Measurements from ENCODE around the gene CNPY2. TPM values are rescaled to one million over a fixed set of nuclear protein-coding genes. Genes with fewer than 3 reads are reported as not detected.

CNPY2 gene
- total and polyA plus RNA-seq, 7 donors = 28.2 to 103 (median 60.1) TPM

DNA sequence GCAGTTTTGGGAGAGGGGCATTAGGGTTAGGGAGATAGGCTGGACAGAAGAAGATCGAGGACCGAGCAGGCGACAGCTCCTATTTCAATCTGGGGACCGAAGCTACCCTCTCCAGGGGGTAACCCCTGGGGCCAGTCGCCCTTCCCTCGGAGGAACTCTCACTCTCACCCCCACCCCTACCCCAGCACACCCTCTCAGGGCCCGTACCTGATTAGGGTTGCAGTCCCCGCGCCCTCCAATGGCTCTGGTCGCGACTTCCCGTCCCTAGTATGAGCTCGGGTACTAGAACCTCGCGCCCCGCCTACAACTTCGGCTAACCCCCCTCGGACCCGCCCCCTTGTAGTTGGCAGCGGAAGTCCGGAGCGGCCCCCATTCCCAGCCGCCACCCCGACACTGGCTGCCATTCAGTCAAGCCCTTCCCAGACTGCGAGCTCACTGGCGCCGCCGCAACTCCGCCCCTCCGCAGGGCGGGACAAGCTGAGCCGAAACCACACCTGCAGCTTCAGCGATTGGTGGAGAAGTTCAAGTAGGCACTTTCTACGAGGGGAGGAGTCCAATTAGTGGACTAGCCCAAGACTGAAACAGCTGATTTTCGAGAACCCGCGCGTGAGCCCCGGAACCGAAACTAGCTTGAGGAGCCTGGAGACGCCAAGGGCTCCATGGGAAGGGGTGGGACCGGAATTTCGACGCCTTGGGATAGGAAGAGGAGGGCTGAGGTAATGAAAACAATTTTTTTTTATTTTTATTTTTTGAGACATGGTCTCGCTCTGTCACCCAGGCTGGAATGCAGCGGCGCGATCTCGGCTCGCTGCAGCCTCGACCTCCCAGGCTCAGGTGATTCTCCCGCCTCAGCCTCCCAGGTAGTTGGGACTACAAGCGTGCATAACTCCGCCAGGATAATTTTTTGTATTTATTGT lies 44.3 kb upstream of the CNPY2 start, which contains the start of gene STAT2:
TSS of gene STAT2 (minus strand) at position 257 of the 917 bp plus-strand sequence. CDS start 3,536 bp downstream, outside the sequence.
- H3K9me3 ChIP-seq = no peaks in the 10 kb centered on the region
- peak in 2 of 4 donors; percentile 23 to 57 for TF ChIP-seq EP300 (IDR thresholded peaks at IDR 0.05)
- peak; percentile 61 to 82 for TF ChIP-seq POLR2A (IDR thresholded peaks at IDR 0.05)
- TF ChIP-seq, protein P1, sequence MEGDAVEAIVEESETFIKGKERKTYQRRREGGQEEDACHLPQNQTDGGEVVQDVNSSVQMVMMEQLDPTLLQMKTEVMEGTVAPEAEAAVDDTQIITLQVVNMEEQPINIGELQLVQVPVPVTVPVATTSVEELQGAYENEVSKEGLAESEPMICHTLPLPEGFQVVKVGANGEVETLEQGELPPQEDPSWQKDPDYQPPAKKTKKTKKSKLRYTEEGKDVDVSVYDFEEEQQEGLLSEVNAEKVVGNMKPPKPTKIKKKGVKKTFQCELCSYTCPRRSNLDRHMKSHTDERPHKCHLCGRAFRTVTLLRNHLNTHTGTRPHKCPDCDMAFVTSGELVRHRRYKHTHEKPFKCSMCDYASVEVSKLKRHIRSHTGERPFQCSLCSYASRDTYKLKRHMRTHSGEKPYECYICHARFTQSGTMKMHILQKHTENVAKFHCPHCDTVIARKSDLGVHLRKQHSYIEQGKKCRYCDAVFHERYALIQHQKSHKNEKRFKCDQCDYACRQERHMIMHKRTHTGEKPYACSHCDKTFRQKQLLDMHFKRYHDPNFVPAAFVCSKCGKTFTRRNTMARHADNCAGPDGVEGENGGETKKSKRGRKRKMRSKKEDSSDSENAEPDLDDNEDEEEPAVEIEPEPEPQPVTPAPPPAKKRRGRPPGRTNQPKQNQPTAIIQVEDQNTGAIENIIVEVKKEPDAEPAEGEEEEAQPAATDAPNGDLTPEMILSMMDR (IDR thresholded peaks at IDR 0.05) = peak in 1 of 4 experiments; percentile 13
- peak; percentile 40 to 83 (median 76) for TF ChIP-seq POLR2AphosphoS5 (IDR thresholded peaks at IDR 0.05)
- intact Hi-C loops (cut with DNase I) = loop anchor here (1.0 to 2.0 kb wide), 2 partner anchors 89 to 105 kb away; partner anchors contain the start of gene TIMELESS

DNA sequence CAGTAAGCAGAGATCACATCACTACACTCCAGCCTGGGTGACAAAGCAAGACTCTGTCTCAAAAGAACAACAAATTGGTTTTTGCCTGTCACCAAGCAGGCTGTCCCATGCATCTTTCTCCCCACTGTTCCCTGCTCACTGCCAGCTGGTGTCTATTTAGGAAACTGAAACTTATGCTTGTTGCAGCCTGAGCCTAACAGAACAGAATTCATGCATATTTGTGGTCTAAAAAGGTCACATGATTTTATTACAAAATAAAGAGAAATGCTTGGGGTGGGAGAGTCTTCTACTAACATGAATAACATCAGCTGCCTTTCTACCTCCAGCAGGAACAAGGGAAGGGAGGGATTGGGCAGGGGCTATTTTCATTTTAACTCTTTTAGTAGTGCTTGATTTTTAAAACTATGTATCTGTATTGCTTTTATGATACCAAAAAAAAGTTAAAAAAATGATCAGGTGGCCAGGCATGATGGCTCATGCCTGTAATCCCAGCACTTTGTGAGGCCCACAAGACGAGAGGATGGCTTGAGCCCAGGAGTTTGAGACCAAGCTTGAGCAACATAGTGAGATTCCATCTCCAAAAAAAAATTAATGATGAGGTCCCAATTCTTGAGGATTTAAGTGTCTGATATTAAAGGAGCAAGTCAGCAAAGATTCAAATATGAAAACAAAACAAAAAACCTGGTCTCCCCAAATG lies 43.2 kb upstream of the CNPY2 start:
- peaks cover 0 to 23% (median 18%) of the 10 kb centered on the region in 4 donors for H3K4me1 ChIP-seq
- DNase-seq = peak; percentile 66
- H3K4me3 ChIP-seq = peak overlapping the region; percentile 64 to 91 (median 78)
- TF ChIP-seq EP300 (IDR thresholded peaks at IDR 0.05) (no peak), POLR2A (IDR thresholded peaks at IDR 0.05) (peak in 1 of 2 donors; percentile 35), POLR2AphosphoS5 (IDR thresholded peaks at IDR 0.05) (peak in 2 of 4 donors; percentile 58 to 65)
- TF ChIP-seq, protein P1 (IDR thresholded peaks at IDR 0.05) = no peak
- no peaks in the 10 kb centered on the region for H3K27me3 ChIP-seq
- intact Hi-C loops (cut with DNase I) = no loop called here
- H3K36me3 ChIP-seq = peaks cover 17 to 27% (median 21%) of the 10 kb centered on the region in 4 donors
- H3K27ac ChIP-seq = peak overlapping the region; percentile 88 to 92 (median 90)
- WGBS, 2 donors = 9 to 30% methylated on average over 1 of the region's 1 CpG
- no peaks in the 10 kb centered on the region for H3K9me3 ChIP-seq

More for the DNA sequence above, 44.3 kb upstream of the CNPY2 start, which contains the start of gene STAT2:
- Histone ChIP-seq H3K4me3 (peak within 1 kb of the TSS; percentile 64 to 91 (median 78)), H3K27ac (peak within 1 kb of the TSS; percentile 88 to 92 (median 90)), H3K27me3 (no peaks in the 10 kb centered on the region), H3K4me1 (peaks cover 0 to 23% (median 18%) of the 10 kb centered on the region in 4 donors), H3K36me3 (peaks cover 6 to 16% (median 10%) of the 10 kb centered on the region in 4 donors)
- DNase-seq = peak; percentile 99
- 0% methylated on average over 54 of the region's 54 CpGs for WGBS, 2 donors

- intact Hi-C loops (cut with DNase I) = no loop called here
- no peaks in the 10 kb centered on the region for H3K9me3 ChIP-seq
- TF ChIP-seq POLR2A (IDR thresholded peaks at IDR 0.05) (no peak), EP300 (IDR thresholded peaks at IDR 0.05) (no peak), POLR2AphosphoS5 (IDR thresholded peaks at IDR 0.05) (no peak)
- TF ChIP-seq, protein P1 (IDR thresholded peaks at IDR 0.05) = no peak
- no peak for DNase-seq
- H3K27me3 ChIP-seq = no peaks in the 10 kb centered on the region
- H3K4me1 ChIP-seq = no peaks in the 10 kb centered on the region
- H3K36me3 ChIP-seq = peaks cover 46 to 99% (median 79%) of the 10 kb centered on the region in 4 donors
- no peak overlapping the region for H3K4me3 ChIP-seq
- 94 to 99% methylated on average over 2 of the region's 2 CpGs for WGBS, 2 donors
- H3K27ac ChIP-seq = no peak overlapping the region
Measured at GRCh38 chr12:56351325-56351724, 35.5 kb upstream of the CNPY2 start.

DNA sequence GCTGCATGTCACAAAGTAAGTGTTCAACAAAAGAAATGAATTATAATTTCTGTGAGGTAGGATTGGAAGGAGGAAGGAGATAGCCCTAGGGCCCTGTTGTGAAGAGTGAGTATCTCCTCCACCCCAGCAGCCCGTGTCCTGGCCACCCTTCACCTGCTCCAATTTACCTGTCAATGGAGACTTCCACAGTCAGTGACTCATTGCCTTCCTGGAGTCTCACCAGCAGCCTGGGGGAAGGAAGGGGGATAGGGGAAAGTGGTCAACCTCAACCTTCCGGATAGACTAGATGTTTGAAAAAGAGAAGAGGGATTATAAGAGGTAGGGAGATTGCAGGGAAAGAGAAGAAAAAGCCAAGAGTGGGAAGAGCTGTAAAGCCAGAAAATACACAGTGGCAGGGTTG lies 34.9 kb upstream of the CNPY2 start:
- H3K27me3 ChIP-seq = no peaks in the 10 kb centered on the region
- intact Hi-C loops (cut with DNase I) = no loop called here
- 92 to 95% methylated on average over 2 of the region's 2 CpGs for WGBS, 2 donors
- H3K4me3 ChIP-seq = no peak overlapping the region
- TF ChIP-seq POLR2A (IDR thresholded peaks at IDR 0.05) (no peak), POLR2AphosphoS5 (IDR thresholded peaks at IDR 0.05) (no peak), EP300 (IDR thresholded peaks at IDR 0.05) (no peak)
- no peaks in the 10 kb centered on the region for H3K4me1 ChIP-seq
- H3K27ac ChIP-seq = no peak overlapping the region
- H3K9me3 ChIP-seq = no peaks in the 10 kb centered on the region
- DNase-seq = no peak
- H3K36me3 ChIP-seq = peaks cover 46 to 99% (median 81%) of the 10 kb centered on the region in 4 donors
